ENCODE measurements around the gene LEKR1. TPM values are rescaled to one million over a fixed set of nuclear protein-coding genes. Genes with fewer than 3 reads are reported as not detected.

LEKR1 gene
- total RNA-seq, 1 donor from 2014 or later, result 0.26 TPM

DNA sequence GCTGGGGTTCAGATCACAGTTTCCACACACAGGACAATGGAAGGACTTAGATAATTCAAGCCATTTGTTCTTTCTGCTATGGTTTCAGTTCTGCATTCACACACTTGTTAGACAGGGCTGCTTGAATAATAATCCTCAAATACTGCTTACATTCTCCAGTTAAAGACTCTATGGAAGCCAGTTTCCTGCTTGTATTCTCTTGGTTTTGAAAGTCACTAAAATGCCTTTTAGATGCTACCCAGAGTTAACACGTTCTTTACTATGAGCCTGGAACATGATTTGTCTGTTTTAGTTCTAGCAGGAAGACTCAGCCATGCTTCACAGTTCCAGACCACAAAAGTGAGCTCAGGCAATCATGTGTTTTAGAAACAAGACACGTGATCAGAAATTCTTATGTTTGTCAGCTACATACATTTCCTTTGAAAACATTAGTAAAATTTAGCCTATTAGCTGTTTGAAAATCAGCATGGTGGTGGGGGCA lies 152.4 kb downstream of the LEKR1 start:
- DNase-seq (ENCODE audit: low read depth in 2 of 2), result no peak

DNA sequence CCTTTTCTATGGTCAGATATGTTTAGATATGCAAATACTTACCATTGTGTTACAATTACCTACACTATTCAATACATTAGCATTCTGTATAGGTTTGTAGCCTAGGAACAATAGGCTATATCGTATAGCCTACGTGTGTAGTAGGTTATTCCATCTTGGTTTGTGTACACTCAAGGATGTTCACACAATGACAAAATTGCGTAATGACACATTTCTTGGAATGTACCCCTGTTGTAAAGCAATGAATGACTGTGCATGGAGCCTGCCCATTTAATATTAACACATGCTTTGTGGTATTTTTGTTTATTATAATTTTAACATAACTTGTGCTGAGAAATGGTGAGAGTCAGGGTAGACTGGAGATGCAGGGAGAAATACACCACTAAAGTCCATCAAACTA lies 154.9 kb downstream of the LEKR1 start:
- DNase-seq (ENCODE audit: low read depth in 2 of 2), result no peak

DNA sequence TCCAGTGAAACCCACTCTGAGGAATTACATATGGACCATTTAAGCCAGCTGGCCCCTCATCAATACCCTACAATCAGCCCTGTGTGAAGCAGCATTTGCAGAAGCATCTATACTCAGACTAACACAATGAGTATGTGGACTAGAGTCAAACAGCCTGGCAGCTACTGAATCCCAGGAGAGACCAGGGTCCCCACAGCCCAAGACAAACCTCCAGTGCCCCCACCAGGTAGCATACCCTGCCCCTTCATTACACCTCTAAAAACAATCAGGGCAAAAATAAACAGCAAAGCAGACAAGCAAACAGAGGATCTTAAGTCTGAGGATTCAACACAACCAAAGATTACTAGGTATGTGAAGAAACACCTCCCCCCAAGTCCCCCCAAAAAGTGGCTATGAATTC lies 157.4 kb downstream of the LEKR1 start:
- DNase-seq (ENCODE audit: low read depth in 2 of 2), result no peak

DNA sequence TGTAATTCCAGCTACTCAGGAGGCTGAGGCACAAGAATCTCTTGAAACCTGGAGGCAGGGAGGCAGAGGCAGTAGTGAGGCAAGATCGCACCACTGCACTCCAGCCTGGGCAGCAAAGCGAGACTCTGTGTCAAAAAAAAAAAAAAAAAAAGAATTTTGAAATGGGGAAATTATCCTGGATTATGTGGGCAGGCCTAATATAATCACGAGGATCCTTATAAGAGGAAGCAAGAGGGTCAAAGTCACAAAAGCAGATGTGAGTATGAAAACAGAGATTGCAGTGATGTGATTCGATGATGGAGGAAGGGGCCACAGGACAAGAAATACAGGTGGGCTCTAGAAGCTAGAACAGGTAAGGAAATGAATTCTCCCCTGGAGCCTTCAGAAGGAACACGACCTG lies 159.6 kb downstream of the LEKR1 start:
- DNase-seq (ENCODE audit: low read depth in 2 of 2), result no peak

DNA sequence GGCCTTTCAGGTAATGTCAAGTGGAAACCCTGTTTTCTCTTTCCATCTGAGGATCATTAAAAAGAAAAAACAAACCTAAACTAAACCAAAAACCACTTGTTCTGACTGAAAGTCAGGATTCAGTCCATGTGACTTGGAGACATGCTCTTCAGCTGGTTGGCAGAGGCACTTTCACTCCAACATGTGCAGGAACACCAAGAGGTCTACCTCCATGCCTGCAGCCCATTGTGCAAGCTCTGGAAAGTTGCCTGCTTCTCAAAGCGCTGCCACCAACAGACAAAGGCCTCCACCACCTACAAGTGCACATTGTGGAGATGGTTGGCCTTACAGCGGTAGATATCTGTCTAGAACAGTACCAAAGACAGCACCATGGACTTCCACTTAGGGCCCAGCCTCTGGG lies 161.8 kb downstream of the LEKR1 start:
- no peak for DNase-seq (ENCODE audit: low read depth in 2 of 2)

DNA sequence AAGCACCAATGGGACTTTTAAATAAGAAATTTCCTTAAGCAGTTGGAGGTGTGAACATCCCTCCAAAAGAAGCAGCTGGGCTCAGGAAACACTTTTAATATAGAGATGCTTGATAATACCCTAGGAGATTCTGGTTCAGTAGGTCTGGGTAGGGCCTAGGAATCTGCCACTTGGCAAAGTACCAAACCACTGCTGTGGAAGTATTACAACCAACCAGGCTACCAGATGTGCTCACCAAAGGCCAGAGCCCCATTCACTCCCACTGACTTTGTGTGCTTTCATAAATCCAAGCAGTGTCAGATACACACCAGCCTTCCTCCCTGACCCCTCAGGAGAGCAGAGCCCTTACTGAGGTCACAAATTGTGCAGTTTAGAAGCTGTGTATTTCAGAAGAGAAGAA lies 171.2 kb downstream of the LEKR1 start:
- DNase-seq (ENCODE audit: low read depth in 2 of 2), result no peak

DNA sequence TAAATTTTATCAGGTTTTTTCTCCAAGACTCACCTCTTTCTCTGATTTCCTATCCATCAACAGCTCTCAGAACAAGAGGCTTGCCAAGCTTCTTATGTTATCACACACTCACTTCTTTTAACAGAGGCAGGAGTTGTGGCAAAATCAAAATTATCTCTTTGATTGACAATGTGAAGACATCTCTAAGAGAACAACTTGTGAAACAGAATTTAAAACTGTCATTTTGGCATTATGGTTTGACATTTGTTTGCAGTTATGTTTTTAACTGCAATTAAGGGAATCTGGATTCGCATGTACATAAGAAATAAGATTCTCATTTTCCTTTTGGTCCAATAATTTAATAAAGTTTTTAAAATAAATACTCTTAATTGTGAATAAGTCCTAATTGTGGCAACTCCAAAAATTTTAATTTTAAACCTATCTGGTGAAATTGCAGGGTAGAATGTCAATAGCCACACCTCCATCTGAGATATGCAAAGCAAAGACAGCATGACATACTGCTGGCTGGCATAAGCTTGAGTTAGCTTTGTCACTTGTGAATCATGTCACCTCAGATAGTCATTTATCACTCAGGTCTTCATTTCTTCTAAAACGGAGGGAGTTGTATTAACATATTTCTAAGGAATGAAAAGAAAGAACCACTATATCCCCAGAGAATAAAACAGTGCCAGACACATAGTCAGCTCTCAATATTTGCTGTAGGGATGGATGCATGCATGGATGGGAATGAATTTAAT lies 175.2 kb downstream of the LEKR1 start:
- no peak for DNase-seq (ENCODE audit: low read depth in 2 of 2)

DNA sequence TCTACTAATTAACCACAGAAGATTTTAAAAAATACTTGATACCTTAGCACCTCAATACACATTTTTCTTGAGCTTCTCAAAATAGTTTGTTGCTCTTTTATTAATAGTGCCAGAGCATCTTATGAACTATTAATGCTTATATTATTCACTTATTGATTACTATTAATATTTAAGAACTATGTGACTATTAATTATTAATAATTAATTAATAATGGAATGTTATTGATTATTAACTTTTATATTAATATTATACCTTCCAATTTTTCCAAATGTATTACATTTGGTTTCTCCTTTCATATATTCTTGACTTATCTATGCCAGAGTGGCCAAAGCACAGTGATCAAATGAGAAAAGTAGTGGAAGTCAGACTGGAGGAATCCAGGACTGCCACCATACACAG lies 195.5 kb downstream of the LEKR1 start:
- DNase-seq (ENCODE audit: low read depth in 2 of 2), result no peak

DNA sequence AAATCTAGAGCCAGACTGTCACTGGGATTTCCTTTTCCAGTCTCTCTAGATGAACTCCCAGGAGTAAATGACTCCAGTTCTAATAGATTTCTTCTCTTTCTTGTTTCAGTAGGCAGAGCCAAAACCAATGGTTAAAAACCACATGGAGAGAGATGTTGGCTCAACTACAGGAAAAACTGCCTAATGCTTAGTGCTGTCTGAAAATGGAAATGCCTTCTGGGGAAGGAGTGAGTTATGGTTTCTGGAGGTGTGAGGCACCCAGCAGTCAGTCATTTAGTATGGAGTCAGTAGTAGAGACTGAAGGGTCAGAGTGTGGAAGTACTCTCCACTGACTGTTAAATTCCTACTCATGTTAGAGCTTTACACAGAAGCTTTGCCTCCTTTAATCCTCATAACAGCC lies 197.1 kb downstream of the LEKR1 start:
- no peak for DNase-seq (ENCODE audit: low read depth in 2 of 2)

DNA sequence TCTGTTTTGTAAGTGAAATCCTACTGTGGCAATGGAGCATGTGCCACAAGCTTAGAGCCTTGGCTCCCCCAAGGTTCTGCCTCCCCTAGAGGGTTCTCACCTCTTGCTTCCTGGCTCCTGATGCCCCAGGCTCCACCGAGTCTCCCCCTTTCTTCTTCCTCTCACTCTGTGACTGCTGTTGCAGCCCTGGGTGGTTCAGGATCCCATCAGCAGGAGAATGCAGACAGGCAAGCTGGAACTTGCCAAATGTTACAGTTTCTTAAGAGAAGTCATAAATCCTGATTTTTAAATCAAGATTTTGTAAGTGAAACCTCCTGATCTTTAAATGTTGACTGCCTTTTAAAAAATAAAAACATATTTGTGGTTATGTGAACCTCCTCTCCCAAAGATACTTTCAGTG lies 199.9 kb downstream of the LEKR1 start:
- DNase-seq (ENCODE audit: low read depth in 2 of 2), result no peak

DNA sequence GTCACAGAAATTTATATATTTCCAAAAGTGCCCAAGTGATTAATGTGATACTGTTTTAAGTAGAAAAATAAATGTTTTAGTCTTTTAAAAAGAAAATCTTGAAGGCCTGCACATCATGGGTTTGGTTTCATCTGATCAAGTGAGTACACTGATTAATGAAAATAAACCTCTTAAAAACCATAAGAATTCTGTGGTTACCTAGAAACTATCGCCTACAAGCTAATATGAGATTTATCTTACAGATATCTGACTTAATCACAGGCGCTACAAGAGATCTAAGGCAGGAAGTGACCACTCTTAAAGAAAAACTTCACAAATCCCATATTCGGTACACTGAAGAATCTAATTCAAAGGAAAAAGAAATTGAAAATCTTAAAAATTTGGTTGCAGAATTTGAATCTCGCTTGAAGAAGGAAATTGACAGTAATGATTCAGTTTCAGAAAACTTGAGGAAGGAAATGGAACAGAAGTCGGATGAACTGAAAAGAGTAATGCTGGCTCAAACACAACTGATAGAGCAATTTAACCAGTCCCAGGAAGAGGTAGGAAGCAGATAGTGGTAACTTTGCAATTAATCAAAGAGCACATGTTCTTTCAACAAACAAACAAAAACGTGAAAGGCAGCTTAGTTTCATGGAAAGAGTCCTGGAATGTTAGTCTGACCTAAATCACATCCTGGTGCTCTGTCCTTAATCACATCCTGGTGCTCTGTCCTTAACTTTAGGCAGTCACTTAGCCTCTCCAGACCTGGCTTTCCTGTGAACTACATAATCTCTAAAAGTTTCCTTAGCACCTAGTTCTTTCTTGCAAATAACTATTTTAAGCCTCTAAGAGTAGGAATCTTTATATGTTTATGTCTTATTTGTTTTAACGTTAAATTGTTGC lies 201.9 kb downstream of the LEKR1 start:
- DNase-seq (ENCODE audit: low read depth in 2 of 2), result no peak

DNA sequence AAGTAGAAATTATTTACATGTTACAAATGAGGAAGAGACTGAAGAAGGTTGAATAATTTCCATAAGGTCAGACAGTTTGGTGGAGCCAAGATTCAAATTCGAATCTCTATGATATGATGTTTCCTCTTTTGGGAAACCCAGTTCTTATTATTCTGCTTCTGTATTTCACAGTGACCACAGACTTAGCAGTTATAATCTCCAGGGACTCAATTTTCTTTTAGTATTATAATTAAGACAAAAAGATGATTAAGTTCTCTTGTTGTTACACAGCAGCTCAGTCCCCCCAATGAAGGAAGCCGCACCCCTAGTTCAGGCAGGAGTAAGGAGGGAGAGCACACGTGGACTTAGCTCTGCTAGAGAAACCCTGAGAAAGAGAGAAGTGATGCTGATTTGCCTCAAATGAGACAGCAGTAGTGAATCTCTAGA lies 203.2 kb downstream of the LEKR1 start:
- no peak for DNase-seq (ENCODE audit: low read depth in 2 of 2)

DNA sequence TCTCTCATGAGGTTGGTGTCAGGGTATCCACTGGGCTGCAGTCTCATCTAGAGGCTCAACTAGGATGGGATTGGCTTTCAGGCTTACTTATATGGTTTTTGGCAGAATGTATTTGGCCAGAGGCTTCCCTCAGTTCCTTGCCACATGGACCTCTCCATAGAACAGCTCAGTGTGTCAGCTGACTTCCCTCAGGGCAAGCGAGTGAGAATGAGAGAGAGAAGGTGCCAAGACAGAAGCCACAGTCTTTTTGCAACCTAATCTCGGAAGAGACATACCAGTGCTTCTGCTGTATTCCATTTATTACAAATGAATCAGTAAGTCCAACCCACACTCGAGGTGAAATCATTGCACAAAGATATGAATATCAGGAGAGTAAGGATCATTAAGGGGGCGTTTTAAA lies 204.6 kb downstream of the LEKR1 start:
- no peak for DNase-seq (ENCODE audit: low read depth in 2 of 2)

DNA sequence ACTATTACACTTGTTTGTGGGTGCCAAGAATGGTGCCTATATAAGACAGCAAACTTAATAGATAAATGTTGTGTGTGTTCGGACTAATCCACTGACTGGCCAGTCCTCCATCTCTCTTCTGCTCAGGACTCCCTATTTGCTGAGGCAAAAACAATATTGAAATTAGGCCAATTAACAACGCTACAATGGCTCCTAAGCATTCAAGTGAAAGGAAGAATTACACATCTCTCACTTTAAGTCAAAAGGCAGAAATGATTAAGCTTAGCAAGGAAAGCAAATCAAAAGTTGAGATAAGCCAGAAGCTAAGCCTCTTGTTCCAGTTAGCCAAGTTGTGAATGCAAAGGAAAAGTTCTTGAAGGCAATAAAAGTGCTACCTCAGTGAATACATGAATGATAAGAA lies 206.8 kb downstream of the LEKR1 start:
- no peak for DNase-seq (ENCODE audit: low read depth in 2 of 2)

DNA sequence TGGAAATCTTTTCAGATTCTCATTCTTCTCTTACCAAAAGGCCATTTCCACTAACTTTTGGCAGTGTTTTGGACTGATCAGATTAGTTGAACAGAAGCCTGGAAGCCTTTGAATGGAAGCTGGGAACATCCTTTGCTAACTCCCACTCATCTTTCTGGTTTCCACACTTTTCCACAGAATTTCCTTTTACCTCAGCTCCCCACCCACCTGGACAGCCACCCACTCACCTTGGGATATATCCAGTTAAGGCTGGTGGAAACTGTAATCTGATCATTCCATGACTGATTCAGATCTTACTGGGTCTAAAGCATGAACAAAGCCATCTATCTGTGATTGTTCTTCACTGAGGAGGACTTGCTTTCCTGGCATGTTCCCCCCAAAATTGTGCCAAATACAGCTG lies 214.3 kb downstream of the LEKR1 start:
- DNase-seq (ENCODE audit: low read depth in 2 of 2), result no peak

DNA sequence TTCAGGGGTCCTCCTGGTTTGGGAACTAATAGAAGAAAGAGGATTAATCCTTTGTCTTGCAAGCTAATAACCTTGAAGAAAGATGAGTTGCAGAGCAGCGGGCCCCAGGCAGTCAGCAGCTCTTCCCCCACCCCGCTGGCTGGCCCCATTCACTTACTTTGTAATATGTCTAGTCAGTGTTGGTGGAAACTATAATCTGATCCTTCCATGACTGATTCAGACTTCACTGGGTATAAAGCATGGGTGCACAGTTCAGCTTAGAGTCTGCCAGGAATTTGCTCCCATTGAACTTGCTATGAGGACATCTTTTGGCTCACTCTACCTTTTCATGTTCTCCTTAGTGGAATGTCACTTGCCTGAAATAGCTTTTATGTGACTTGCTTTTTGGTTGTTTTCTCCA lies 216.1 kb downstream of the LEKR1 start:
- no peak for DNase-seq (ENCODE audit: low read depth in 2 of 2)

DNA sequence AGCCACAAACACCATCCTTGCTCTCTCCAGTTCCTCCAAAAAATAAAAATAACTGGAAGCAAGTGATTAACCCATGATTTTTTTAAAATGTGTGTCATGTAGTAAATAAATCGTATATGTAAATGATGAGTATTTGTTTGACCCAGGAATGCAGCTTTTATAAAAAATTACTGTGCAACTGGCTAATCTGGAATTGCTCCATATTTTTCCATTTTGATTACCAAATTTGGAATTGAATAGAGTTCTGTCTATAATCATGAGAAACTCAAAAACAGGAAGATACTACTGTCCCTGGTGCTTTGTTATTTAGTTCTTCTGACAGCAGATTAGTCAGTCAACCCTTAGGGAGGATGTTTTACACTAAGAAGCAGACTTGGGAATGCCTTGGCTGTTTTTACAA lies 217.6 kb downstream of the LEKR1 start:
- no peak for DNase-seq (ENCODE audit: low read depth in 2 of 2)

DNA sequence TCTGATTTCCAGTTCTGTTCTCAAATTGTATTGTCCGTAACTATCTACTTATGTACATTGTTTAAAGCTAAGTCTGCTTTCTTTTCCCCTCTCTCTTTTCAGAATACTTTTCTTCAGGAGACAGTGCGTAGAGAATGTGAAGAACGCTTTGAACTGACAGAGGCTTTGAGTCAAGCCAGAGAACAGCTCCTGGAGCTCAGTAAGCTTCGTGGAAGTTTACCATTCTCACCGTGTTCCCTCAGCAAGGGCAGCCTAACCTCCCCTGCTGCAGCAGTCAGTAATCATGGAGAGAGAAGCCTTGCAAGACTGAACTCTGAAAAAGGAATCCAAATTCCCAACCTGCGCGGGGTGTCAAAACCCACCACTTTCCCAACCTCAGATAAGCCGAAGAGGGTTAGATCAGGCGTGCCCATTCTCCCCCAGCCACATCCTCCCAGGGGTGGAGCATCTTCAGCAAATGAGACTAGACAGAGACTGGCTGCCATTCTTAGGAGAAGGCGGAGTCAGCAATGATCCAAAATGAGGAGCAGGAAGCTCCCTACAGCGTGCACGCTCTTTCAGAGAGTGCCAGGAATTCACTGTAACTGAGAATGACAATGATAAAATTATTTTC lies 219.2 kb downstream of the LEKR1 start:
- no peak for DNase-seq (ENCODE audit: low read depth in 2 of 2)

DNA sequence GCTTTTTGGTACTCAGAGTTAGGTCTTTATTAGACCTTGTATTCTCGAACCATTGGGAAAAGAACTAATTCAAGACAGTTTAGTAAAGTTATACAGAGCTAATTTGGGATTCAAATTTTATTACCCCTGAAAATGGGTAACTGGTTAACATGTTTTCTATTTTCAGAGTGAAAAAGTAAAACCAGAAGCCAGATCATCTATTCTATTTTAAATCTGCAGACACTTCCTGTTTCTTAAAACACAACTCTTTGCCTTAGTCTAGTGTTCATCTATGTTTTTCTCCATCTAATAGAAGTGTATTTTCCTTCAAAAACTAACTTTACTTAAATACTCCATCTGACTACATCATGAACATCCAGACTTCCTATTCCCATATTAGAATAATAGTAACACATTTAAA lies 220.4 kb downstream of the LEKR1 start:
- DNase-seq (ENCODE audit: low read depth in 2 of 2), result no peak

DNA sequence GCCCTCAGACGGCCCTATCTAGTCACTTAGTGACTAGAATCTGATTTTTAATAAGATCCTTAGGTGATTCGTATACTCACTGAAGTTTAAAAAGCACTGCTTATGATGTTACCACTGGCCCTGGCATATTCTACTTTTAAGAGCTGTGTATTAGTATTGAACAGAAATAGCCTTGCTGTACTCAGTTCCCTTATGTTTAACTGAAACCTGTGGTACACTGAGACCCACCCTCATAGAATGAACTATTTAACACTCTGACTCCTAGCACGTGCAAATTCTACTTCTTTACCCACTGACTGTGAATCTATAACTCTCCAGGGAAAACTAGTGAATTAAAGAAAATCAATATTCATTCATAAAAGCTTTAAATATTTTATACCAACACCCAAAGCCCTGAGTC lies 224.9 kb downstream of the LEKR1 start:
- DNase-seq (ENCODE audit: low read depth in 2 of 2), result no peak

DNA sequence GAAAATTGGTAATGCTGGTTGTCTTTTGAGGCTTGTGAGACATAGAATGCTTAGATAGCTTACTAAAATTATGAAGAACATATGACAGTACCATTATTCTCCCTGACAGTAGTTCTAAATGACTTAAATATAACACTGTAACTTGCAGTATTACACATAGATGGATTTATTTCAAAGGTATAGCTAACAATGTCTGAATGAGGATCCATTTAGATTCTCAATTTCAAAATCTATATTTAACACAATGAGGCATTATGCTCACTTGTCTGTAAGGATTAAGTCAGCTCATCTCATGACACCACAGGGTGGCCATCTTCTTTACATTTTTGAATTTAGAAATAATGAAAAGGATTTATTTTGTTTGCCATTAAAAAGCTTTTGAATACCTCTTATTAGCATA lies 225.4 kb downstream of the LEKR1 start:
- DNase-seq (ENCODE audit: low read depth in 2 of 2), result no peak

DNA sequence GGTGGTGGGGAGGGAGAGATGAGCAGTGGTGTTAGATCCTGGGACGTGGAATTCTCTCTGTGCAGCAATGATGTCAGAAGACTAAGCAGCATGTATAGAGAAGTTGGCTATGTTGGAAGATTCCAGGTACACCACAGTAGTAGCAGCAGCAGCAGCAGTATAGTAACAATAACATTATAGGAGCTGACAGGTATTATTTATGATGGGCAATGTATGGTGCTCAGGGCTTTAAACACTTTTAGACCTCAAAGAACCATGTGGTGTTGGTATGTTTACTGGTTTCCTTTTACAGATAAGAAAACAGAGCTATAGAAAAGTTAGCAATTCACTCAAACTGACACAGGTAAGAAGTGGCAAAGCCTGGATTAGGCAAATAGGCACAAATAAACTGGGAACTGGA lies 229.9 kb downstream of the LEKR1 start:
- DNase-seq (ENCODE audit: low read depth in 2 of 2), result no peak
